ENCODE measurements around the gene TESK2. TPM values are rescaled to one million over a fixed set of nuclear protein-coding genes. Genes with fewer than 3 reads are reported as not detected.

TESK2 gene
- total RNA-seq, 1 experiment from 2014 or later: 1.5 TPM

GRCh38 chr1:45337630-45338325 is 153.2 kb downstream of the TESK2 start:
- no peak overlapping the region for H3K4me3 ChIP-seq (ENCODE audit: low read length)
- no peak for DNase-seq
- H3K4me1 ChIP-seq (ENCODE audit: low read length): peaks cover 17% of the 10 kb centered on the region
- H3K27me3 ChIP-seq (ENCODE audit: low read length): no peaks in the 10 kb centered on the region
- H2AFZ ChIP-seq (ENCODE audit: low read length): no peak overlapping the region
- H3K9me2 ChIP-seq (replicated peaks; ENCODE audit: insufficient read depth, low read length): no peaks in the 10 kb centered on the region
- H3K9me3 ChIP-seq (ENCODE audit: low read length): no peaks in the 10 kb centered on the region
- H4K20me1 ChIP-seq (ENCODE audit: insufficient read depth, low read depth, low read length): 0 out of 2 replicates have a peak, but pooled peaks cover 3% of the 10 kb centered on the region
- no peak overlapping the region for H3K27ac ChIP-seq (ENCODE audit: low read length)
- no peak overlapping the region for H3K9ac ChIP-seq (ENCODE audit: low read length)
- no peak overlapping the region for H3K4me2 ChIP-seq (ENCODE audit: low read depth, low read length, poor library complexity, severe bottlenecking)
- peaks cover 12% of the 10 kb centered on the region; the same call in 1 of the 2 replicates for H3K36me3 ChIP-seq (ENCODE audit: insufficient read depth, low read length)
- peaks cover 42% of the 10 kb centered on the region for H3K79me2 ChIP-seq (ENCODE audit: low read length)

GRCh38 chr1:45335855-45336324 is 155.1 kb downstream of the TESK2 start:
- Histone ChIP-seq H3K4me3 (ENCODE audit: low read length) (no peak overlapping the region), H3K9me2 (replicated peaks; ENCODE audit: insufficient read depth, low read length) (no peaks in the 10 kb centered on the region), H3K36me3 (ENCODE audit: insufficient read depth, low read length) (no peaks in the 10 kb centered on the region), H3K27me3 (ENCODE audit: low read length) (no peaks in the 10 kb centered on the region), H3K27ac (ENCODE audit: low read length) (no peak overlapping the region), H3K4me2 (ENCODE audit: low read depth, low read length, poor library complexity, severe bottlenecking) (no peak overlapping the region), H3K9me3 (ENCODE audit: low read length) (no peaks in the 10 kb centered on the region), H3K4me1 (ENCODE audit: low read length) (peaks cover 6% of the 10 kb centered on the region), H4K20me1 (ENCODE audit: insufficient read depth, low read depth, low read length) (no peaks in the 10 kb centered on the region), H3K79me2 (ENCODE audit: low read length) (peaks cover 29% of the 10 kb centered on the region), H3K9ac (ENCODE audit: low read length) (no peak overlapping the region), H2AFZ (ENCODE audit: low read length) (no peak overlapping the region)
- DNase-seq: no peak

GRCh38 chr1:45334308-45335245 is 156.4 kb downstream of the TESK2 start:
- no peak overlapping the region for H3K4me2 ChIP-seq (ENCODE audit: low read depth, low read length, poor library complexity, severe bottlenecking)
- no peaks in the 10 kb centered on the region for H3K36me3 ChIP-seq (ENCODE audit: insufficient read depth, low read length)
- H3K27me3 ChIP-seq (ENCODE audit: low read length): no peaks in the 10 kb centered on the region
- no peak overlapping the region for H3K9ac ChIP-seq (ENCODE audit: low read length)
- H2AFZ ChIP-seq (ENCODE audit: low read length): no peak overlapping the region
- DNase-seq: no peak
- no peak overlapping the region for H3K27ac ChIP-seq (ENCODE audit: low read length)
- H3K79me2 ChIP-seq (ENCODE audit: low read length): peaks cover 18% of the 10 kb centered on the region
- no peaks in the 10 kb centered on the region for H3K9me3 ChIP-seq (ENCODE audit: low read length)
- peaks cover 5% of the 10 kb centered on the region for H3K4me1 ChIP-seq (ENCODE audit: low read length)
- H3K9me2 ChIP-seq (replicated peaks; ENCODE audit: insufficient read depth, low read length): no peaks in the 10 kb centered on the region
- no peaks in the 10 kb centered on the region for H4K20me1 ChIP-seq (ENCODE audit: insufficient read depth, low read depth, low read length)
- no peak overlapping the region for H3K4me3 ChIP-seq (ENCODE audit: low read length)

GRCh38 chr1:45332346-45332720 is 158.6 kb downstream of the TESK2 start:
- no peaks in the 10 kb centered on the region for H3K4me1 ChIP-seq (ENCODE audit: low read length)
- H3K9ac ChIP-seq (ENCODE audit: low read length): no peak overlapping the region
- no peak overlapping the region for H3K4me3 ChIP-seq (ENCODE audit: low read length)
- H3K9me2 ChIP-seq (replicated peaks; ENCODE audit: insufficient read depth, low read length): no peaks in the 10 kb centered on the region
- no peaks in the 10 kb centered on the region for H3K79me2 ChIP-seq (ENCODE audit: low read length)
- no peaks in the 10 kb centered on the region for H4K20me1 ChIP-seq (ENCODE audit: insufficient read depth, low read depth, low read length)
- H3K9me3 ChIP-seq (ENCODE audit: low read length): no peaks in the 10 kb centered on the region
- H2AFZ ChIP-seq (ENCODE audit: low read length): no peak overlapping the region
- H3K36me3 ChIP-seq (ENCODE audit: insufficient read depth, low read length): no peaks in the 10 kb centered on the region
- H3K27ac ChIP-seq (ENCODE audit: low read length): no peak overlapping the region
- H3K4me2 ChIP-seq (ENCODE audit: low read depth, low read length, poor library complexity, severe bottlenecking): no peak overlapping the region
- H3K27me3 ChIP-seq (ENCODE audit: low read length): no peaks in the 10 kb centered on the region
- DNase-seq: no peak

GRCh38 chr1:45331436-45332345 is 159.3 kb downstream of the TESK2 start:
- H3K9me3 ChIP-seq (ENCODE audit: low read length): no peaks in the 10 kb centered on the region
- no peak overlapping the region for H3K27ac ChIP-seq (ENCODE audit: low read length)
- H3K4me3 ChIP-seq (ENCODE audit: low read length): no peak overlapping the region
- DNase-seq: no peak
- no peak overlapping the region for H2AFZ ChIP-seq (ENCODE audit: low read length)
- H3K4me2 ChIP-seq (ENCODE audit: low read depth, low read length, poor library complexity, severe bottlenecking): no peak overlapping the region
- H3K9me2 ChIP-seq (replicated peaks; ENCODE audit: insufficient read depth, low read length): no peaks in the 10 kb centered on the region
- no peaks in the 10 kb centered on the region for H3K4me1 ChIP-seq (ENCODE audit: low read length)
- no peak overlapping the region for H3K9ac ChIP-seq (ENCODE audit: low read length)
- H3K36me3 ChIP-seq (ENCODE audit: insufficient read depth, low read length): no peaks in the 10 kb centered on the region
- no peaks in the 10 kb centered on the region for H3K27me3 ChIP-seq (ENCODE audit: low read length)
- no peaks in the 10 kb centered on the region for H4K20me1 ChIP-seq (ENCODE audit: insufficient read depth, low read depth, low read length)
- H3K79me2 ChIP-seq (ENCODE audit: low read length): no peaks in the 10 kb centered on the region

- H4K20me1 ChIP-seq (ENCODE audit: insufficient read depth, low read depth, low read length): no peaks in the 10 kb centered on the region
- H3K27ac ChIP-seq (ENCODE audit: low read length): no peak overlapping the region
- no peak overlapping the region for H2AFZ ChIP-seq (ENCODE audit: low read length)
- no peaks in the 10 kb centered on the region for H3K36me3 ChIP-seq (ENCODE audit: insufficient read depth, low read length)
- no peaks in the 10 kb centered on the region for H3K79me2 ChIP-seq (ENCODE audit: low read length)
- H3K4me2 ChIP-seq (ENCODE audit: low read depth, low read length, poor library complexity, severe bottlenecking): no peak overlapping the region
- H3K4me1 ChIP-seq (ENCODE audit: low read length): no peaks in the 10 kb centered on the region
- H3K27me3 ChIP-seq (ENCODE audit: low read length): no peaks in the 10 kb centered on the region
- DNase-seq: no peak
- no peaks in the 10 kb centered on the region for H3K9me2 ChIP-seq (replicated peaks; ENCODE audit: insufficient read depth, low read length)
- H3K9ac ChIP-seq (ENCODE audit: low read length): no peak overlapping the region
- H3K9me3 ChIP-seq (ENCODE audit: low read length): no peaks in the 10 kb centered on the region
- no peak overlapping the region for H3K4me3 ChIP-seq (ENCODE audit: low read length)
Observed at GRCh38 chr1:45329445-45329844, 161.5 kb downstream of the TESK2 start.

- Histone ChIP-seq H3K9ac (ENCODE audit: low read length) (no peak overlapping the region), H3K9me3 (ENCODE audit: low read length) (no peaks in the 10 kb centered on the region)
Observed at GRCh38 chr1:45328680-45329079, 162.3 kb downstream of the TESK2 start.

More at GRCh38 chr1:45328680-45329079, 162.3 kb downstream of the TESK2 start:
- no peak overlapping the region for H3K4me2 ChIP-seq (ENCODE audit: low read depth, low read length, poor library complexity, severe bottlenecking)
- no peak overlapping the region for H3K27ac ChIP-seq (ENCODE audit: low read length)
- H3K4me3 ChIP-seq (ENCODE audit: low read length): no peak overlapping the region
- no peaks in the 10 kb centered on the region for H3K27me3 ChIP-seq (ENCODE audit: low read length)
- no peaks in the 10 kb centered on the region for H3K9me2 ChIP-seq (replicated peaks; ENCODE audit: insufficient read depth, low read length)
- H4K20me1 ChIP-seq (ENCODE audit: insufficient read depth, low read depth, low read length): no peaks in the 10 kb centered on the region
- DNase-seq: no peak
- no peaks in the 10 kb centered on the region for H3K36me3 ChIP-seq (ENCODE audit: insufficient read depth, low read length)
- H3K4me1 ChIP-seq (ENCODE audit: low read length): no peaks in the 10 kb centered on the region
- no peak overlapping the region for H2AFZ ChIP-seq (ENCODE audit: low read length)
- no peaks in the 10 kb centered on the region for H3K79me2 ChIP-seq (ENCODE audit: low read length)

Measured in Karpas-422 (cell line).